Endometrial microvascular endothelial cells (primary cell): Measurements from ENCODE around the gene NTN1. TPM values are rescaled to one million over a fixed set of nuclear protein-coding genes. Genes with fewer than 3 reads are reported as not detected.
"Not testable (repeated sequence)": the region's sequence is repeated elsewhere in the genome, so short reads cannot be mapped to it uniquely, and the experiment has no call there.

Experiments
- in situ Hi-C: cut with HindIII; loops from 2 replicates; pipeline ENCODE4 v1.10.0; 2017; ENCODE audit warnings: low sequenced_read_pairs, low pct_unique_long_range_greater_than_20kb; ENCODE audit errors: inconsistent ontology term
- total RNA-seq: library from RNA; depleted of rRNA; stranded (reverse); fragments of >200 nt; gene quantifications from one replicate; pipeline ENCODE4 v1.2.3, GENCODE V29; 2015; ENCODE audit errors: inconsistent ontology term

The NTN1 gene
- total RNA-seq, 1 donor from 2014 or later = not detected

DNA sequence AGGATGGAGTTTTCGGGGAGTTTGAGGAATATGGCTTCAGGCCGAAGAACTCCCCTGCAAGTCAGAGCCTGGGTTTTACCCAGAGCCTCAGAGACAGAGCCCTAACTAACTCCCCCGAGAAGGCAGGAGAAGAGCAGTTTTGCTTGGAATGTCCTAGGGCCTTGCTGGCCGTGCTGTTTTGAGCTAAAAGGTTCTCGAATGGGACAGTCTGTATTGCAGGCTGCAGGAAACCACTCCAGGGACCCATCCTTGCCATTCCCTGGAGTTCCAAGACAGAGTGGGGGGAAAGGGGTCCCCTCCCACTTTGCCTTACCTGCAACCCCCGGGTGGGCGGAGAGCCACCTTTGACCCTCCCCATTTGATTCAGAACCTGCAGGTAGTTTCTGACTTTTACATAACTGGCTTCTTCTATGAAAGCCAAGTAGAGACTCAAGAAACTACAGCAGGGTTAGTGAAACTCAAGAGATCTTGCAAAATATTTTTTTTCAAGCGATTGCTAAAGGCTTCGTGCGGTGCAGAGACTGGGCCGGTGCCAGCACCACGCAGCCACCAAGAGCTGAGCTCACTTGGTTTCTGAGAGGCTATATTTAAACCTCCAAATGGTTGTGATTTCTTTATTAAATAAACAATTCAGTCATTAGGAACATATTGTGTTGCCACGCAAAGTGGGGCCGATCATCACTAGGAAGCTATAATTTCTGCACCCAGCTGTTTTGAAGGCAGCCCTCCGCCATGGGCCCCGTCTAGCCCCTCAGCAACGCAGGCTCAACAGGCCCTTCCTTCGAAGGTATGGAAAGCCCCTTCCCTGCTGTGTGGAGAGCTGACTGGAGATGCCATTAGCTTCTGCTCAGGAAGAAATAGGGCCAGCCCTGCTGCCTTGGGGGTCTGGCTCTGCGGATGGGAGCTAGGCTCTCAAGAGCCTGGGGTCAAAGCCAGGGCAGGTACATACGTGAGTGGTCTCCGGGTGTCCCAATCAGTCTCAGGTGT lies 223.0 kb downstream of the NTN1 start:
- in situ Hi-C loops = no loop called here

DNA sequence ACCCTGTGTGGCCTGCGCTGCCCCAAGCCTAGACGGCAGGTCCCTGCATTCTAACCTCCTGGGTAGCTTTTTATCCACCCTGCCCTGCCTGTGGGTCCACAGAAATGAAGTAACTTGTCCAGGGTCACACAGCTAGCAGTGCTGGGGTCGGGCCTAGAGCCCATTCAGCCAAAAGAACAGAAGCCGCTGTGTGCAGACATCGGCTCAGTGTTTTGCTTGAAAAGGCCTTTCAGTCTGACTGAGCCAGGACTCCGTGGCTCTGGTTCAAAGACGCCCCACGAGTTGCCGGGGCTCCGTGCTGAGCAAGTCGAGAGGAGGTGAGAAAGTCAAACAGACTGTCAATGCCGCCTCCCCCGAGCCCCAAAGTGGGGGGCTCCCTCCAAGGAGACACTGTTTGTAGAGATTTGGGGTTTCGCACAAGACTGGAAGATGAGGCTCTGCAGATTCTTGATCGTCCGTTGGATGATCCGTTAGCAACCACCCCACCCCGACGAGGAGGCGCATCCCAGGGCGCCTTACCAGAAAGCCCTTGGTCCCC lies 226.2 kb downstream of the NTN1 start:
- in situ Hi-C loops = no loop called here

DNA sequence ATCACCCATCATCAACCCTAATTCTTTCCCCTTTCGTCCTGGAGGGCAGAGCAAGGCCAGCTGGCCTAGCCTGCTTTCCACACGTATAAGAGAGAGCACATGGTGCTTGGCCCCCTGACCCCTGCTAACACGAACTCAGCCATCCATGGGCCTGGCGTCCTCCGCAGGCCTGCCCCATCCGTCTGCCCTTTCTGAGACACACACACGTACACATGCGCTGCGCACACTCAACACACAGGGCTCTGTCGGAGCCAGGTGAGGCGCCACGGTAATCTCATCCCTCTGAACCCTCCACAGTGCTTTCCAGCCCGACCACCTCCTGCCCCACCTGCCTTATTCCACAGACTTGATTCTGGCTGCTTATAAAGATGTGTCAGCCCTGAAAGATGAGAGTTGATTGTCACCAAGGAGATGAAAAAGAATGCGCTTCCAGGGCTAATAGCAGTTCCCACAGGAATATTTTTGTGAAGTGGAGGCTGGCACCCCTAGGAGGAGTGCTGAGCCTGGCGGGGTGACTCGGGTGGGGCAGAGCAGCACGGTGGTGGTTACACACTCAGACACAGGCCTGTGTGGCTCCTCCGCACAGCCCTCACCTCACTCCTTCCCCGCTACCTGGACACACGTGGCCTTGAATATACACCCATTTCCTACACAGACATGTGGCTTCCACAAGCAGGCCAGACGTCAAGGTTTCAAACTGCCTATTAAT lies 228.1 kb downstream of the NTN1 start:
- in situ Hi-C loops = no loop called here

DNA sequence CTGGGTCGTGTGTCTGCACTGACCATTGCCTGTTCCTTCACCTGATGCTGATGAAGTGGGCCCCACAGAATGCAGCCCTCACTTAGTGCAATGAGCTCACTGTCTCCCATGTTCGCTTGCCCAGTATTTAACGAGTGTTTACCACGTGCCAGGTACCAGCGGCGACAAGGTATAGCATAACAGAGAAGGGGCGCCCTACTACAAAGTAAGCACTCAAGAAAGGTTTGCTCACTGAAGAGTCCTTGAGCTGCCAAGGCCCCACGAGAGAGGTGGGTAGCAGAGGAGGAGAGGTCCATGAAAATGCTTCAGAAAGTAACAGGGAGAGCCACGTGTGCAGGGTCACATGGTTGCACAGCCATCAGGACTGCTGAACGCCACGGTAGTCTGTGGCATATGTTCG lies 230.0 kb downstream of the NTN1 start:
- in situ Hi-C loops = no loop called here

DNA sequence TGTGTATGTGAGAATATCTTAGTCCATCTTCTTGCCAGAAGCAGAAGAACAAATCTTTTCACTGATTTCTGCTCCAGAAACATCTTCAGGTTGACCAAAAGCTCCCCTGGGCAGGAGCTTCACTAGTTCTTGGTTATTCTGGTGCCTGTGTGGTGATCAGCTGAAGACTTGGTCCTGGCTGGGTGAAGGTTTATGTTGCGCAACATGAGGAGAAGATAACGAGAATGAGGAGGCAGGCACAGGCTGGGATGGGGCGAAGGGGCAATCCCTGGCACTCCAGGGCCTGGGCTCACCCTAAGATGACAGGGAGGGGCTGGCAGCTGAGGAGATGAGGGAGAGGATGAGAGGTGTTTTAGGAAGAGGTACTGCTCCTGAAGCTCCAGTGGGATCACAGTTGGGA lies 232.0 kb downstream of the NTN1 start:
- in situ Hi-C loops = no loop called here

DNA sequence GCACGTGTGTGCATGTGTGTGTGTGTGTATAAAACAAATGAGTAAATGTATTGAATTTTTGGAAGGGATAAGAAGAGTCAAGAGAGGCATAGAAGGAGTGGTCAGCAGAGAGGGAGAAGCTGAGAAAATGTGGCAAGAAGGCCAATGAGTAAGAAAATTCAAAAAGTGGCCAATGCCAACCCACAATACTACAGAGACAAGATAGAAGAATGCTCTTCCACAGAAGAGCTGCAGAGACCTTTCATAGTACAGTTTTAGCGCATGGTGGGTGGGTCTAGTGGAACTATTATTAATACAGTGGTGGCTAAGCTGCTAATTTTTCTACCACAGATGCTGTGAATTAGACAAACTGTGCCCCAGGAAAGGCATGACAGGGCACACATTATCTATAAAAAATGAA lies 233.5 kb downstream of the NTN1 start:
- in situ Hi-C loops = no loop called here

DNA sequence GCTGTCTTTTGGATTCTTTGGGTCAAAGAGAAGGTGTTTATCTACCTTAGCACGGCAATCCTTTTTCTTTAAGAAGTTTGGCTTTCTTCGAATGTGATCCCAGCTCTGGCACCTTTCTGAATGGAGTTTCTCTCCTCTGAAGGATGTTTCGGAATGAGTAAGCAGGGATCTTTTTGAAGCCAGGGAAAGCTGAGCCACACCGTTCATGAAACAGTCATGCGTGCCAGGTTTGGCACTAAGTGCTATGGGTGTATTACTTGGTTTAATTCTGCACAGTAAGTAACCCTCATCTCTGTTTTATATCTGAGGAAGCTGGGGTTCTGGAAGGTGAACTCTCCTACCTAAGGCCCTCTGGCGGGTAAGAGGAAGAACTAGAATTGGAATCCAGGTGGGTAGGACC lies 234.5 kb downstream of the NTN1 start:
- in situ Hi-C loops = no loop called here

DNA sequence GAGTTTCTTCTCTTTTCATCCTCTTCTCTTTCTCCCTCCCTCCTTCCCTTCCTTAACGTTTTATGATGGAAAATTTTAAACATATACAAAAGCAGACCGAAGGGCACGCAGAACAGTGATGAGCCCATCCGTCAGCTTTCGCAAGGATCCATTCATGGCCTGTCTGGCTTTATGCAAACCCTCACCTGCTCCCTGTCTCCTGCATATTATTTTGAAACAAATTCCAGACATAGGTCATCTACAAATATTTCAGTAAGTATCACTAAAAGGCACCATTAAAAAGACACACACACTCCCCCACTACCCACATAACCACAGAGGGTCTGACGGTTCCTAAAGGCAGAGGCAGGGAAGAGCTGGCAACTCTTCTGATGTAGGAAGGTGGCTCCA lies 235.0 kb downstream of the NTN1 start:
- in situ Hi-C loops = no loop called here

DNA sequence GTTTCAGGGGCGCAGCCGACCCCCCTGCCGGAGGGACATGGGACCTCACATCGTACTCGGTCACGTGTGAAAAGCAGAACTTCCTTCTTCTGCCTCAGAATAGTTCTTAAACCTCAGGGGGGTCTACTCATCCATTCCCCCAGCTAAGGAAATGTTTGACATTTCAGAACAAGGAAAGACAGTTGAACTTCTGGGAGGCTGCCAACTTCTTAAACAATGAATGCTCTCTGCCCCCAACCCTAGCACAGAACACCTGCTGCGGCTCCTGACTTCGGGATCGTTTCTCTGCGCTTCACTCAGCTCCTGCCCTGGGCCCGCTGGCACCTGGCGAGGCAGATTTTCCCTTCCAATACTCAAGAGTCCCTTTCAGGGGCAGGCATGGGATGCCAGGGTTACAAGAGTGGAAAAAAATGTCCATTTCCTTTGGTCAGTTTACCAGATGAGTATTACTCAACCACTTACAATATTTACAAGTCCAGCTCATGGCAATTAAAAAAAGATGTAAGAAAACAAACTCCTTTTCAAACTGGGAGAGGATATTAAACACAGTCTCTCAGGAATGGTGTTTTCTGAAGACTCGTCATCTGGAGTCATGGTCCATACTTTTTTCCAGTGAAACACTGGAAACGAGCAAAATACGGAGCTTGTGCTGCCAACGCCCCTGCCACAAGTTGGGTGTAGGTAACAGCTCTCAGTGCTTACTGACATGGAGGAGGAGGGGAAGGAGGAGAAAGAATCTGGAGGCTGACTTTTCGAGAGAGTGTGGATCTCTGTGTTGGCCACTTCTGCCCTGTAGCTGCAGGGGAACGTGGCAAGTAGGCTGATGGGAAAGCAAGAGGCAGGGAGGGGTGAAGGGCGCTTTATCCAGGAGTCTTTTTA lies 235.7 kb downstream of the NTN1 start:
- in situ Hi-C loops = no loop called here

DNA sequence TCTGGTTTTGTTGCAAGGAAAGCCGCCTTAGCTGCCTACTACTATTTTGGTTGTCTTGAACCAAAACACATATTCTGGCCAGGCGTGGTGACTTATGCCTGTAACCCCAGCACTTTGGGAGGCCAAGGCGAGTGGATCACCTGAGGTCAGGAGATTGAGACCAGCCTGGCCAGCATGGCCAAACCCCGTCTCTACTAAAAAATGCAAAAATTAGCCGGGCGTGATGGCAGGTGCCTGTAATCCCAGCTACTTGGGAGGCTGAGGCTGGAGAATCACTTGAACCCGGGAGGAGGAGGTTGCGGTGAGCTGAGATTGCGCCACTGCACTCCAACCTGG lies 236.3 kb downstream of the NTN1 start:
- in situ Hi-C loops = not testable (repeated sequence)

DNA sequence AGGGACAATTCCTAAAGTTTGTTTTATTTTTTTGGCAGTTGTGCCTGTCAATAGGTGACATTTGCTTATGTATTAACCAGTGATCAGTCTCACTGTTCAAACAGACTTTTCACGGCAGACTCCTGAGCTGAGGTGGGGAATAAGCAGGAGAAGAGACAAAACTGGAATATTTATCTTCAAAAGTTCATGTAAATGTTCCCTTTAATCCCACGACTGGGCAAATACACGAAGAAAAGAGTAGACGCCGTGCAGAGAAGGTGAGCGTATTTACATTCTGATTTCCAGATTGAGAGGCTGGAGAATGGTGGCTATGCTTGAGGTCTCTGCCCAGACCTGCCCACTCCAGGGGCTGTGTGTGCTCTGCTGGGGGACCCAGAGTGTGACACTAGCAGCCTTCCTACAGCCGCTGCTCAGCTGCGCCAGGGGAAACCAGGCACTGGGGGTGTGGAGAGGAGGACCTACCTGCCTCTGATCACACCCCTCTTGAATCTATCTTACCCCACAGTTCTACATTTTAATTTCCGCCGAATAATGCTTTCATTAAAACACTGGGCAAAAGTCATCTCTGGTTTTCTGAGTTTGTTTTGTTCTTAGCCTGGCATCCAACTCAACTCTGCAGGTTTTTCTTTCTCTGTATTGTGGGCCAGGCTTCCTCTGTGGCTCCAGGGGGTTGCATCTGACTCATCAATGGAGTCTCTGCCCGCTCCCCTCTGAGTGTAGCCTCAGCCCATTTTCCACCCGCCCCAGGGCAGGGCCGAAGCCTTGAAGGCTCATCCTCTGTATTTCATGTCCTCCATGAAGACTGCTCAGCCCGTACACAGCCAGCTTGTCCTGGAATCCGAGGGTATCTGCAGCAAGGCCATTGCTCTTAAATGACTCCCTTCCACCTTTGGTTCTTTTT lies 237.1 kb downstream of the NTN1 start:
- in situ Hi-C loops = no loop called here

DNA sequence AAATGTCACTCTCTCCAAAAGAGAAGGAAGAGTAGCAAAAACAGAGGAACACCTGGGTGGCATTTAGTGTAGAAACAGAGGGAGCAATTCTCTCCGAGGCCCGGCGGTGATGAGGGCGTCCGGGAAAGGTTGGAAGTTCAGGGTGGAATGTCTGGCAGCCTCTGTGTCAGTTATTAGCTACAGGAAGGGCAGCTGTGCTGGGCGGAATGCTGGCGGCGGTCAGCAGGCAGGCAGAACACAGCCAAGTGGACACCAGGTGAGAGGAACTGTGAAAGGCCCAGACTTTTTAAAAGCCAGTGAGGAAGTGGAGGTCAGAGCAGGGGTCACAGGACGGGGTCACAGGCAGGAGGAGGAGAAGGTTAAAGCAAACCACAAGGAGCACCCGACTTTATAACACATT lies 238.1 kb downstream of the NTN1 start:
- in situ Hi-C loops = no loop called here

DNA sequence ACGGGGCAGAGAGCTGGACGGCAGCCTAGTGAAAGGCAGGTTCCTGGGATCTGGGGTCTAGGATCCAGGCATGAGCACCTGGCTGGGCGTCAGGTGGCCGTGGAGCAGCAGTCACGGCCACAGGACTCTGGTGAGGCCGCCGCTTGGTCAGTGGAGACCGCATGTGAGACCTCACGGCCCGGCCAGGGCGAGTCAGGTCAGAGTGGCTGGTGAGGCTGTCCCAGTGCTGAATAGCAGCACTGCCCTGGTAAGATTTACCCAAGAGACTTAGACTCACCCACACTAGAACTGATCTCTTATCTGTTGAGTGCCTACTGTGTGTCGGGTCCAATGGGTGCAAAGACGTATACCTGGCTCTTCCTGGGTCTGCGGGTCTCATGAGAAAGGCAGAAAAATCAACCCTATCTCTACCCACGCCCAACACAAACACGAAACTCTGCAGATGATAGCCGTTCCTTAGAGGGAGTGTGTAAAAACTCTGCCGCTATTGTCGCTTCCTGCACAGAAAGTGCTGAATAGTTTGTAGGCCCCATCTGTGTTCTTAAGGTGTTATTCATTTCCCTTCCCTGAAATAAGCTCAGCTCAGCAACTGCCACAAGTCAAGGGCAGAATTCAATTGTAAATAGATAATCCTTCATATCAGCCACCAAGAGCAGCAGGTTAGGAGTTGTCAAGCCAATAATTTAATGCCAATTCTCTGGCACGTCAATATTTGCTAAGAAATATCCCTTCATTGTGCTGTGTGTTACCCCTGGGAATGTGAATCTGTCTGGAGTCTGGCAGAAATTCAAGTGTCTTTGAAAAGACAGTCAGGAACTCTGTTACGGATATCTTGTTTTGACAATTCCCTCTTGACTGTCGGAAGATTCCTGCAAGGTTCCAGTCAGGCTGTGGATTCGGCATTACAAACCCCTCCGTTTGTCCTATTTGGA lies 240.0 kb downstream of the NTN1 start:
- in situ Hi-C loops = no loop called here

DNA sequence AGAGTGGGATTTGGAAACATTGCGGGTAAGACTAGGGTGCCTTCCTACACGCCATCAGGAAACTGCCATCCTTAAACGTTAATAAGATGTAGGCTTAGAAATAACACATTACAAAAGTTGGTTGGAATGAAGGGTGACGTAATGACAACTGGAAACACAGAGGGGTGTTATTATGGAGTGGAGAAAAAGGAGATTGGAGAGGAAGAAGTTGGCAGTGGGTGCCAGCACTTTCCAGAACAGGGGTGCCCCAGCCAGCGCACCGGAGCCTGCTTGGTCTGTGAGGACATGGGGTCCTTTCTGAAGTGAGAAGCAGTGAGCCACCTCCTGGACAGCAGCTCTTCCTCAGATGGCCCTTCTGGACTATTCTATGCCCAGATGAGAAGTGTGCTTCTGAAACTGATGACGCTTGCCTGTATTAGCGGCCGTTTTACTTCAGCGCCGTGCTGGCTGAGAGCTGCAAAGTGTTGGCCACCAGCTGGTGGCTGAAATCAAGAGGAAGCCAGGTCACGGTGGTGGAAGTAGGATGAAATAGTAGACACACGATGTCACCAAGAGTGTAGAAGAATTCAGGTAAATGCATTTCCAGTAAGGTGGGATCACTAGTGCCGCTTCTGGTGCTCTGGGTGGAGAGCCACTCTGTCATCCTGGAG lies 244.8 kb downstream of the NTN1 start:
- in situ Hi-C loops = no loop called here

DNA sequence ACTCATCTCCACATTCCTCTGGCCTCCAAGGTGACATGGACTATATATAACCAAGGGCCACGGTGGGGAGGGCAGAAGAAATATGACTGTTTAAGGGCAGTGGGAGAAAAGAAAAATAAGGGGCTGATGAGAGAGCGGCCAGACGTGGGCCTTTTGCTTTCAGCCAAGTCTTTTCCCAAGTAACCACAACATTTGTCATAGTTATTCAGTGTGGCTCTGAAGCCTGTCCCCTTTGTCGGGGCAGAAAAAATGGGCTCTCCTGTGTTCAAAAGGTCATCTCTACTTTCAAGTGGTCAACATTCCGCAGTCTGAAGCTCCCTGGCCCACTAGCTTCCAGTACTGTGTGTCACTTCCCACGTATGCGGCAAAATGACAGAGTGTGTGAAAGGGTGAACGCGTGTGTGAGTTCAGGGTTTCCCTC lies 245.4 kb downstream of the NTN1 start:
- in situ Hi-C loops = no loop called here

DNA sequence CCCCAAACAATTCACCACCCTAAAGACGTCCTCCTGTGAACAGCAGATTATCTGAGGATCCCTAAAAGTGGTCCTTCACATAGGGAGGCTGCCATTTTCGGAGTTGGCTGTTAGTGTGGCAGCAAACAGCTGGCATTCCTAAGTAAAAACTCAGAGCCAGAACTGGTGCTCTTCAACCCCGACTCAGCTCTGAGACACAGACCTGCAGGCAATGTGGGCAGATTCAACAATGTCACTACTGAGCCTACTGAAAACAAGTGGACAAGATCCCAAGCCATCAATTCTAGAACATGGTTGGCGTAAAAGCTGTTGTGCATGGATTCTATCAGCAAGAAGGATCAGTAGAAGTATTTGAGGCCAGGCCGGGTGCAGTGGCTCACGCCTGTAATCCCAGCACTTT lies 247.2 kb downstream of the NTN1 start:
- in situ Hi-C loops = no loop called here
